NCI-H446 (cell line): ENCODE data around the gene IGSF21.
"Not testable (repeated sequence)": the region's sequence is repeated elsewhere in the genome, so short reads cannot be mapped to it uniquely, and the experiment has no call there.

Experiments
- DNase-seq, 2 experiments: peaks; one replicate each; lab custom pipeline; 2025; lab: John Stamatoyannopoulos, UW

IGSF21 gene

GRCh38 chr1:18145851-18146618 is 38.4 kb downstream of the IGSF21 start:
- peak in 1 of 2 experiments; percentile 8 for DNase-seq

- no peak for DNase-seq
Observed at GRCh38 chr1:18146886-18147285, 39.3 kb downstream of the IGSF21 start.

GRCh38 chr1:18147672-18148071 is 40.1 kb downstream of the IGSF21 start:
- DNase-seq, result no peak

GRCh38 chr1:18148461-18148860 is 40.9 kb downstream of the IGSF21 start:
- DNase-seq, result no peak

- DNase-seq, result peak; percentile 57 to 84
Observed at GRCh38 chr1:18149027-18149641, 41.5 kb downstream of the IGSF21 start.

- DNase-seq, result no peak
Observed at GRCh38 chr1:18151436-18152122, 44.0 kb downstream of the IGSF21 start.

- no peak for DNase-seq
Observed at GRCh38 chr1:18154430-18155194, 47.0 kb downstream of the IGSF21 start.

- DNase-seq, result no peak
Observed at GRCh38 chr1:18155881-18156385, 48.3 kb downstream of the IGSF21 start.

GRCh38 chr1:18157352-18157751 is 49.8 kb downstream of the IGSF21 start:
- no peak for DNase-seq

- no peak for DNase-seq
Observed at GRCh38 chr1:18157968-18158367, 50.4 kb downstream of the IGSF21 start.

GRCh38 chr1:18158714-18159113 is 51.1 kb downstream of the IGSF21 start:
- DNase-seq, result no peak

GRCh38 chr1:18160290-18160942 is 52.8 kb downstream of the IGSF21 start:
- DNase-seq, result no peak

- no peak for DNase-seq
Observed at GRCh38 chr1:18161690-18162089, 54.1 kb downstream of the IGSF21 start.

GRCh38 chr1:18165640-18166039 is 58.0 kb downstream of the IGSF21 start:
- DNase-seq, result not testable (repeated sequence)

- DNase-seq, result no peak
Observed at GRCh38 chr1:18166341-18166740, 58.7 kb downstream of the IGSF21 start.

- no peak for DNase-seq
Observed at GRCh38 chr1:18166929-18167328, 59.3 kb downstream of the IGSF21 start.

GRCh38 chr1:18170444-18170843 is 62.8 kb downstream of the IGSF21 start:
- no peak for DNase-seq

GRCh38 chr1:18174037-18174436 is 66.4 kb downstream of the IGSF21 start:
- no peak for DNase-seq

- DNase-seq, result no peak
Observed at GRCh38 chr1:18175051-18175450, 67.5 kb downstream of the IGSF21 start.

GRCh38 chr1:18175530-18176377 is 68.2 kb downstream of the IGSF21 start:
- DNase-seq, result peak in 1 of 2 experiments; percentile 59

GRCh38 chr1:18176619-18177018 is 69.0 kb downstream of the IGSF21 start:
- DNase-seq, result no peak
